Activated CD4-positive, alpha-beta T cell treated with anti-CD3 and anti-CD28 coated beads, Interleukin-2, amount 50 U/mL, for 1 hour (primary cell): Measurements from ENCODE around the gene HDAC10.

Experiments
- DNase-seq: peaks from one replicate; pipeline ENCODE4 v3.0.0-alpha.2; 2020

The HDAC10 gene

GRCh38 chr22:50198624-50199017 is 52.4 kb downstream of the HDAC10 start:
- no peak for DNase-seq

GRCh38 chr22:50197856-50198623 is 53.0 kb downstream of the HDAC10 start:
- no peak for DNase-seq

GRCh38 chr22:50197000-50197800 is 53.9 kb downstream of the HDAC10 start:
- DNase-seq = no peak

DNA sequence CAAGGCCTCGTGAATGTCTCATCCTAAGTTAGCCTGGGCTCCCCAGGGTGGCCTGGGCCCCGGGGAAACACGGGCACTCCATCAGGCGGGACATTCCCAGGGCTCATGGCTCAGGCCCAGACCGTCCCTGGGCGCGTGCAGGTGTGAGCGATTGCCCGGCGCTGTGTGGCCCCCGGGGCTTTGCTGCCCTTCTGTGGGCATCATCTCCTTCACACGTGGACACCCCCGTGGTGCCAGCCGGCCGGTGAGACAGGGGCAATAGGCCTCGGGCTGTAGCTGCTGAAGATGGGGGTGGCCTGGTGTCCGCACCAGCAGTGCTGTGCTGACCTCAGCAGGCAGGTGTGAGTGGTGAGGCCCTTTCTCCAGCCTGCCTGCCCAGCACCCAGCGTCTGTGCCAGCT is 54.8 kb downstream of the HDAC10 start:
- no peak for DNase-seq
